ENCODE results near the gene LACTB. TPM values are rescaled to one million over a fixed set of nuclear protein-coding genes. Genes with fewer than 3 reads are reported as not detected.

LACTB gene
- total RNA-seq, 2 donors from 2014 or later, result 21.6 to 23.2 TPM

DNA sequence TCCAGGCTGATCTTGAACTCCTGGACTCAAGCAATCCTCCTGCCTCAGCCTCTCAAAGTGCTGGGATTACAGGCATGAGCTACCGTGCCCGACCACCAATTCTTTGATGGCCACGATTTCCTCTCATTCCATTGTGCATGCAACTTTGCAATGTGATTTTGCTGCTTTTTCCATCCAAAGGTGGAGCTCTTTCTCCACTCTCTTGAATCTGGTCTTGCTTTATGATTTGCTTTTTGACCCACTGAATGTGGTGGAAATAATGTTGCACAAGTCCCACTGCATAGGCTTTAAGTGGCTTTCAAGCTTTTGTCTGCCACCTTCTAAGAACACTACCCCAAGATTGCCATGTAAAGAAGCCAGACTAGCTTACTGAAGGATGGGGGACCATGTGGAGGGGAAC, 25.0 kb downstream of the LACTB start:
- Mint-ChIP-seq H3K27ac (no peak overlapping the region), H3K36me3 (peaks cover 9 to 14% of the 10 kb centered on the region in 2 donors), H3K9me3 (no peaks in the 10 kb centered on the region)
- DNase-seq (ENCODE audit: low spot score in 2 of 2) (no peak), ATAC-seq (no peak)

DNA sequence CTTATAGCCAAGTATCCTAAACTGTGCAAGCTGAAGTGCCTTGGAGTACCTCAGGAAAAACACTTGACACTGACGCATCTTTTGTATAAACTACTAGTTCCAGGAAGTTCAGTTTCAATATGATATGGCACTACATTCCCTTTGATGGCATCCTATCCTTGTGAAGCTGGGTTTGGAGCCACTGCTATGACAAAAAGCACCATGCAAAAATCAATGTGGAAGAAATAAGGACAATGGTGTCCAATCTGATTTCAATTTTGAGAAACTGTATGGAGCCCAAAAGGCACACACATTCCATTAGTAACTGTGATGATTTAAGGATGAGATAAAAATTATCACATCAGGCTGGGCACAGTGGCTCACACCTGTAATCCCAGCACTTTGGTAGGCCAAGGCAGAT, 30.0 kb downstream of the LACTB start:
- no peak for ATAC-seq

DNA sequence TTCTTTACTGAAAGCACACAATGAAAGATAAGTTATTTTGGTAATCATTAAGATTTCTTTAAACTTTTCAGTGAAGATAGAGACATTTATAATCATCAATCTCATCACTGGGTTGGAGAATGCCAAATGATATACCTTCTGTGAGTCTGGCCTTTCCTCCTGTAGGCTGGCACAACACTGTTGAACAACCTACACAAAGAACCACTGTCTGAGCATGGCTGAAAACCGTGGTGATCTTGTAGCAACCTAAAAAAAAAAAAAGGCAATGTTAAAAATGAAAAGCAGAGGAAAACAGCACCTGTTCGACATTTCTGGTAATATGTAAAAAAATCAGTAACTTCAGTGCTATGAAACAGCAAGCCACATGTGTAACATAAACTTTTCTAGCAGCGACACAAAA, 33.8 kb downstream of the LACTB start:
- DNase-seq (ENCODE audit: low spot score in 2 of 2) (no peak), ATAC-seq (no peak)
- H3K9me3 Mint-ChIP-seq, result peaks cover 0 to 5% of the 10 kb centered on the region in 2 donors
- H3K36me3 Mint-ChIP-seq, result peaks cover 18 to 33% of the 10 kb centered on the region in 2 donors
- H3K27ac Mint-ChIP-seq, result peak overlapping the region in 1 of 2 donors; percentile 99

More for the DNA sequence above, 30.0 kb downstream of the LACTB start:
- H3K9me3 Mint-ChIP-seq, result no peaks in the 10 kb centered on the region
- H3K36me3 Mint-ChIP-seq, result peaks cover 11 to 19% of the 10 kb centered on the region in 2 donors
- DNase-seq (ENCODE audit: low spot score in 2 of 2), result no peak
- H3K27ac Mint-ChIP-seq, result no peak overlapping the region

DNA sequence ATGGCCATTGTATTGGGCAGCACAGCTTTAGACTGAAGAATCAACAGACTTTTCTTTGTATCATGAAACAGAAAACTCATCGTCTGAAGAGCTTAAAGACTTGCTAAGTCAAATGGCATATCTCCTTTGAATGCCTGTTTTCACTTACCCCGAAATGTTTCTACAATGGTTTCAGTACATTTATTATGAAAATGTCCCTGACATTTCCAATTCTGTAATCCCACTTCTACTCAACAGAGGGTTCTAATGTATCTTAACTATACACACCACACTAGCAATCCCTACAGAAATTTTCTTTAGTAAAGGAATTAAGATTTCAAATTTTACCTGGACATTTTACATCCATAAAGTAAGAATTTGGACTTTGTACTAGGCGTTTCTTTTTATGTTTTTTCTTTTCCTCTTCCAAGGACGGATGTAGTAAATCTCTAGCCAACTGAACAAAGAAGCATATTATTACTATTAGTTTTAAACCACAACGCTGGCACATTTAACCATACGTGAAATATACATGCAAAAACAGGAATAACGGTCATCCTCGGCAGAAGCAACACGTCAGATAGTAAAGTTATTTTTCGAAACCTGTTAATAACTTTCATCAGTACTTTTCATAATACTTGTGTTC, 34.5 kb downstream of the LACTB start:
- peak overlapping the region; percentile 97 to 99 for H3K27ac Mint-ChIP-seq
- ATAC-seq, result no peak

DNA sequence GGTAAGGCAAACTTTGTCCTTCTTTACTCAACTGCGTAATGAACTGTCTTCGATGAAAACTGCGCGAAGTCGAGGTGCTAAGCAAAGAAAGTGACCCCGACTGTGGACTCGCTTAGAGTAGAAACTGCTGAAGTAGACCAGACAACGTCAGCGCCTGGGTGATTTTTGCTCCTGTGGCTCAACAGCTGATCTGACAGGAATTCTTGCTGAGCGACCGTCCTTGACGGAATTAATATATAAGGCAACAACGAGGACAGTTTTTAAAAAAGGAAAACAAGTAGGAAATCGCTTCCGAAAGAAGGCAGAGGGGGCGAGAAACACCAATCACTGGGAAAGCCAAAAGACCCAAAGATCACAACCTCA, 35.1 kb downstream of the LACTB start:
- DNase-seq (ENCODE audit: low spot score in 2 of 2) (peak in 1 of 2 donors; percentile 58), ATAC-seq (peak in 1 of 2 donors; percentile 26)
- H3K9me3 Mint-ChIP-seq, result peaks cover 0 to 5% of the 10 kb centered on the region in 2 donors
- peaks cover 18 to 28% of the 10 kb centered on the region in 2 donors for H3K36me3 Mint-ChIP-seq
- H3K27ac Mint-ChIP-seq, result peak overlapping the region; percentile 97 to 99

More for the DNA sequence above, 34.5 kb downstream of the LACTB start:
- no peak for DNase-seq (ENCODE audit: low spot score in 2 of 2)
- H3K36me3 Mint-ChIP-seq, result peaks cover 18 to 33% of the 10 kb centered on the region in 2 donors
- peaks cover 0 to 5% of the 10 kb centered on the region in 2 donors for H3K9me3 Mint-ChIP-seq

DNA sequence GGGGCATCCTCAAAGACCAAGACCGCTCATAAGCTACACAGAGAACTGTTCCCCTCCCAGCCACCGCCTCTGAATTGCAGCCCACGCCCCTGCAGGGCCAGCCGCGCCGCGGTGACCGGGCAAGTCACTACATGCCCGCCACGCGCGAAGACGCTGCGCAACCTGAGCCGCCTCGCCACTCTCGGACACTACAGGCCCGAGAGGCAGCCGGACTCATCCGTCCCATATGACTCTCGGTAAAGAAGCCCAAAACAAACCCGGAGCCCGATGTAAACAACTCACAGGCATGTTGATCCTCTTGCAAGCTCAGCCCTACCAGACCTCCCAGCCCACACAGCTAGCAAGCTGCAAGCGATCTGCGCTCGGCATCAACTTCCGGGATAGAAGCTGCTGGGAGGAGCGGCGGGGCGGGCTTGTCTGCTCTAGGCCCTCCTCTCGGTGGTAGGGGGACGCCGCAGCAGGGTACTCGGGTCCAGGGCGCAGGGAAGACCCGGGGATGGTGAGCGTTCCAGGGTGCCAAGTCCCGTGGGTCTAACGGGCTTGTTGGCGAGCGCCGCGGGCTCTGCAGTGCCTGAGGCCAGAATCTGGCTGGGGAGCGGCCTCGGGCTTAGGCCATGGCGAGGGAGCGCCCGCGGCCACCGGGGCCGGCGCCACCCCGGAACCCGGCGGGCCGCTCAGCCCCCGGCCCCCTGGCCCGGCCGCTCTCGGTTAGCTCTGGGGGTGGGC, 35.6 kb downstream of the LACTB start, which contains the start of gene RPS27L:
RPS27L (minus strand) TSS at position 360 of the 726 bp plus-strand sequence; CDS start at position 288, 72 bp downstream.
- DNase-seq (ENCODE audit: low spot score in 2 of 2), result peak; percentile 85 to 88
- H3K9me3 Mint-ChIP-seq, result peaks cover 0 to 5% of the 10 kb centered on the region in 2 donors
- ATAC-seq, result peak; percentile 91 to 98
- peaks cover 18 to 26% of the 10 kb centered on the region in 2 donors for H3K36me3 Mint-ChIP-seq
- H3K27ac Mint-ChIP-seq, result peak within 1 kb of the TSS; percentile 97 to 99

DNA sequence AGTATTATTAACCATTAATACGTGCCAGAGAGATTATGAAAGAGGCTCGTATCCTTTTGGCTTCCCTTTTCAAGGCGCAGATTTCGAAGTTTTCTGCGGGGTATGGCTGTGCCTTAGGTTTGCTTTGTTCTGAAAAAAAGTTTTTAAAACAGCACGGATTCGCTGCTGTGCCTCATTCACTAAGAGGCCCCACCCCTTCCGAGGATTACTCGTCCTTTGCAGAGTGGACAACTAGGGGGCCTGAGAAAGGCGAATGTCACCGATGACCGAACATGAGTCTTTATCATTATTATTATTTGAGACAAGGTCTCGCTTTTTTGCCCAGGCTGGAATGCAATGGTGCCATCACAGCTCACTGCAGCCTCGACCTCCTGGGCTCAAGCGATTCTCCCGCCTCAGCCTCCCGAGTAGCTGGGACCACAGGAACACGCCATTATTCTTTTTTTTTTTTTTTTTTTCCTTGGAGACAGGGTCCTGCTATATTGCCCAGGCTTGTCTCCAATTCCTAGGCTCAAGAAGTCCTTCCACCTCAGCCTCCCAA, 36.3 kb downstream of the LACTB start:
- Mint-ChIP-seq H3K9me3 (peaks cover 0 to 5% of the 10 kb centered on the region in 2 donors), H3K36me3 (peaks cover 15 to 26% of the 10 kb centered on the region in 2 donors), H3K27ac (peak overlapping the region; percentile 92 to 99)
- DNase-seq (ENCODE audit: low spot score in 2 of 2), result peak; percentile 14 to 58
- ATAC-seq, result peak; percentile 17 to 56

DNA sequence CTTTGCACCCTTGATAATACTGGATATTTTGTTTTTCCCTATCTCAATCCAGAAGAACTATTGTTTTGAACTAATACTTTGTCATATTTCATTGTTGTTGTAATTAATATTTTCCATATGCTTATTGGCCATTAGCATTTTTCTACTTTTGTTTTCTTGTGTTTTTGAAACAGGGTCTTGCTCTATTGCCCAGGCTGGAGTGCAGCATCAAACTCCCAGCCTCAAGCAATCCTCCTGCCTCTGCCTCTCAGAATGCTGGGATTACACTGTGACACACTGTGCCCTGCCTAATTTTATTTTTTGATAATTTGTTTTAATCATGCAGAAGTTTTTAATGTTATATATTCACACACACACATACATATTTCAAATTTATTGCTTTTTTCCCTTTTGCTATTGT, 39.0 kb downstream of the LACTB start:
- Mint-ChIP-seq H3K27ac (no peak overlapping the region), H3K36me3 (peaks cover 14 to 23% of the 10 kb centered on the region in 2 donors), H3K9me3 (peaks cover 0 to 5% of the 10 kb centered on the region in 2 donors)
- DNase-seq (ENCODE audit: low spot score in 2 of 2), result no peak
- no peak for ATAC-seq

DNA sequence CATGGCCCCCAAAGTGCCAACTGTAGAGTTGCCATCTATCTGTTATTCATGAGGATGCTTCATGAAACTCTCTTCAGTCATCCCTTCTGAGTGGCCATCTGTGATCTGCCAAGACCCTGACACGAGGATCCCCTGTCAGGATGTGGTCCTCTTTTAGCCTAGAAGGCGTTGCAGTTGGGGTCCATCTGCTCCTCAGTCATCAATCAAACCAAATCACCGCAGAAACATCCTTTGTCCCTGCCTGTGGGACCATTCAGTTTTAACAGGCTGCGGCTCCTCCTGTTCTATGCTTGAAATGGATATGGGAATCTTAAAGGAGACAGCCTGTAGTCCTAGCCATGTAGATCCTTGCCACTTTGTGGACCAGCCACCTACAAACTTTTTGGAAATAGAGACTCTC, 41.6 kb downstream of the LACTB start:
- peaks cover 0 to 6% of the 10 kb centered on the region in 2 donors for H3K36me3 Mint-ChIP-seq
- ATAC-seq (no peak), DNase-seq (ENCODE audit: low spot score in 2 of 2) (no peak)
- H3K9me3 Mint-ChIP-seq, result peaks cover 0 to 5% of the 10 kb centered on the region in 2 donors
- no peak overlapping the region for H3K27ac Mint-ChIP-seq

DNA sequence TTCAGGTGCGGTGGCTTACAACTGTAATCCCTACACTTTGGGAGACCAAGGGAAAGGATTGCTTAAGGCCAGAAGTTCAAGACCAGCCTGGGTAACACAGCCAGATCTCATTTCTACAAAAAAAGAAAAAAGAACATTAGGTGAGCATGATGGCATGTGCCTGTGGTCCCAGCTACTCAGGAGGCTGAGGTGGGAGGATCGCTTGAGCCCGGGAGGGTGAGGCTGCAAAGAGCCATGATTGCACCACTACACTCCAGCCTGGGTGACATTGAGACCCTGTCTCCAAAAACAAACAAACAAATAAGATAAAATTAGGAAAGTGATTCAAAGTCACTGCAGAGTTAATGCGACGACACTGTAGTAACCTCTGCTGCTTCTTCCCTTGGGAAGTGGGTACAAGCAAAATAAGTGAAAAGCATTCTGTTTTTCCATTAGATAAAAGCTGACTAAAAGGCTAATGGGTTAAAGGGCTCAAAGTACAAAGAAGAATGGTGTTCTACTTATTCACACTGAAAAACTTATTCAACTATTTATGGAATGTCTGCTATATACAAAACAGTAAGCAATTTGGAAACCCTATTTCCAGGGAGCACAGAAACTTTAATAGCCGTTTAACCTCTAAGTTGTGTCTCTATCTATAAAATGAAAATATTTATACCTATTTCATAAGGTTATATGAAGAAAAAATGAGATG, 43.7 kb downstream of the LACTB start:
- no peak for DNase-seq (ENCODE audit: low spot score in 2 of 2)
- Mint-ChIP-seq H3K9me3 (no peaks in the 10 kb centered on the region), H3K27ac (no peak overlapping the region), H3K36me3 (no peaks in the 10 kb centered on the region)
- ATAC-seq, result no peak

DNA sequence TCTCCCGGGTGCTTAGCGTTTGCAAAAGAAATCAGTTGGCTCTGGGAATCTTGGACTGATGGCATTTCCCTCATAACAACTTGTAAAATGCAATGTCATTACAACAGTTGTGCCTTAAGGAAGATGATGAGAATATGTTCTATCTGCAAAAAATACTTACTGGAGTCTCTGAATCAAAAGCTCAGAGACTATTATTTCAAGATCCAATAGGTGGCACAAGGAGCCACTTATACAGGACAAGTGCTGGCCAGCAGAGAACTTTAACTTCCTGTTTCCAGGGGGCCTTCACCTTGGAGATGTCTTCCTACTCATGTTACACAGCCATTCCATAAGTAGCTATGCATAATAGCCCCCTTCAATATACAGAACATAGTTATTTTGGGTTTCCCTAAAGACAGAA, 44.6 kb downstream of the LACTB start:
- Mint-ChIP-seq H3K27ac (no peak overlapping the region), H3K36me3 (no peaks in the 10 kb centered on the region), H3K9me3 (no peaks in the 10 kb centered on the region)
- DNase-seq (ENCODE audit: low spot score in 2 of 2) (no peak), ATAC-seq (peak in 1 of 2 donors; percentile 57)

DNA sequence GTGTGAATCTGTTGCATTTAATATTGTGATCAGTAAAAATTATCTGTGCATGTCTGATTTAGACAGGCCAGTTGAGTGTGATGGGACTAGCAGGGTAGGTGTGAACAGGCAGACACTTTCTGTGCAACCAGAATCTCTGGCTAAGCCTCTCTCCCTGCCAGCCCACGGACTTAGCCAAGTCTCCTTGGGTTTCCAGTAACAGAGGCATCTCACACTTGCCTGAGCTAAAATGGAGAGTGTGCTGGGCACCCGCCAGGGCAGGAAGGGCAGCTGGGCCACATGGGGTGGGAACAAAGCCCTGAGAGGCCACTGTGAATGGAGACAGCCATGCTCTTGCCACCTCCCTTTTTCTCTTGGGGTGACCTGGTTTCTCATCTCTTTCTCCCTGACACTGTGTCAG, 48.1 kb downstream of the LACTB start:
- no peaks in the 10 kb centered on the region for H3K36me3 Mint-ChIP-seq
- ATAC-seq (no peak), DNase-seq (ENCODE audit: low spot score in 2 of 2) (no peak)
- no peaks in the 10 kb centered on the region for H3K9me3 Mint-ChIP-seq
- no peak overlapping the region for H3K27ac Mint-ChIP-seq

DNA sequence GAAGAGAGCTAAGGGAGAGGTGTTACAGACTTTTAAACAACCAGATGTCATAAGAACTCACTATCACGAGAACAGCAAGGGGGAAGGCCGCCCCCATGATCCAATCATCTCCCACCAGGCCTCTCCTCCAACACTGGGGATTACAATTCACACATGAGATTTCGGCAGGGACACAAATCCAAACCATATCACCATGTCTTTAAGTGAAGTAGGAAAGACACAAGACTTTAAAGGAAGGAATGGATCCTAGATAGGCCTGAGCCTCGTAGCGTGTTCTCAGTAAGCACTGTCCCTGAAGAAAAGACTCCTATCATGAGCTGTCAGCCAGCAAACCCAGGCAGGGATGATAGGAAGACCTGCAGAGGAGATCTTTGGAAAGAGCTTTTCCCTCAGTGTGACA, 50.7 kb downstream of the LACTB start:
- no peak overlapping the region for H3K27ac Mint-ChIP-seq
- H3K9me3 Mint-ChIP-seq, result no peaks in the 10 kb centered on the region
- no peak for ATAC-seq
- DNase-seq (ENCODE audit: low spot score in 2 of 2), result no peak
- no peaks in the 10 kb centered on the region for H3K36me3 Mint-ChIP-seq

DNA sequence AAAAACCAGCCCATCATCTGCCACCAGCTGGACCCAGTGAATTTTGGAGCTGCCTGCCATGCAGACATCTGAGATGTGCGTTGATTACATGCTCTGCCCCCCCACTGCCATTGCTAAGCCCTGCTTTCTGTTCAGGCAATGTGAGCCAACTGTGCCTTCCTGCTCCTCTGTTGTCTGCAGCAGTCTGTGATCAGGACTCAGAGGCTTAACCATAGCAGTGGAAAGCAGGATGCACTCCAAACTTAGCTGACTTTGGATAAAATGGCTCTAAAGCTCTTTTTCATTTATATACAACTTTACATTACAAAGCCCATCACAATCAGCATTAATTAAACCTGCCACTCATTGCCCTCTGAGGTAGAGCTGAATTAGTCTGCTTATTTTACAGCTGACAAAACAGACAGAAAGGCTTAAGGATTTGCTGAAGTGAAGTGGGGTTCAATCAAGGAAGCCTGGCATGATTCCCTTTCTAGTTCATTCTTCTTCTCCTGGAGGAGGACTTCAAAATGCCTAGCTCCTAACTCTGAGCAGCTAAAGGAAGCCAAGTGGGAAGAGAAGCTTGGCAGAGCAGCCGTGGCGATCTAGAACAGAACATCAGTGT, 51.3 kb downstream of the LACTB start:
- ATAC-seq, result no peak
- DNase-seq (ENCODE audit: low spot score in 2 of 2), result no peak
- Mint-ChIP-seq H3K9me3 (no peaks in the 10 kb centered on the region), H3K36me3 (no peaks in the 10 kb centered on the region), H3K27ac (no peak overlapping the region)

DNA sequence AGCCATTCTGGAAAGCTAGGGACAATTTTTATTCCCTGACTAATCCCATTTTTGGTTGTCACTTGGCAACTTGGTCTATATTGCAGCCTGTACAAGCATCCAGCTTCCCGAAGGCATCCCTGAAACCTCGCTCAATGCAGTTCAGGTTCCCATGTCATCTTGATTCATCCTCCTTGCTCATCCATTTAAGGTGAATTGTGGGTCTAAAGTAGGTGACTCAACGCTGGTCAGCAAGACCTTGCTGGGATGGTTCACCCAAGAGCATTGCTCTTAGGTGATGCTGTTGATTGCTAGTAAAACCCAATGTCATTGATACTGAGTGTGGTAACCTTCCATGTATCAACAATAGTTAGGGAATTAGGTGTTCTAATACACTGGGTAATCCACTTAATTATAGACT, 54.6 kb downstream of the LACTB start:
- DNase-seq (ENCODE audit: low spot score in 2 of 2) (no peak), ATAC-seq (peak in 1 of 2 donors; percentile 58)
- no peaks in the 10 kb centered on the region for H3K9me3 Mint-ChIP-seq
- H3K27ac Mint-ChIP-seq, result no peak overlapping the region
- no peaks in the 10 kb centered on the region for H3K36me3 Mint-ChIP-seq

DNA sequence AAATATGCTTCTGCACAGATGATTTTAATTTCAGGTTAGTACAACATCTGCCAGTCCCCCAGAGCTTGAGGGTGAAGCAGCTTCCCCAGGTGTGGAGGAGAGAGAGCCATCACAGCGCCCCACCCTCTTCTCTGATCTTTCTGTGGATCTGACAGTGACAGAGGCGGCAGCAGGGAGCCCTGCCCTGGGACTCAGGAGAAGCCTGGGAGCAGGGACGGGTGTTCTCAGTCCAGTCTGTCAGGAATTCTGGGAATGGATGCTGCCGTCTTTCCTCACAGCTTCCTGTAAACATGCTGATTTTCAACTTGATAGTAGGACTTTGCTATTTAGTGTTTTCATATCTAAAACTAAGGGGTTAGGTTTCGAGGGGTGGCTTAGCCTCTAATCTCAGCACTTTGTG, 56.4 kb downstream of the LACTB start:
- no peak for ATAC-seq

More for the DNA sequence above, 56.4 kb downstream of the LACTB start:
- no peak for DNase-seq (ENCODE audit: low spot score in 2 of 2)
- no peaks in the 10 kb centered on the region for H3K36me3 Mint-ChIP-seq
- H3K27ac Mint-ChIP-seq, result no peak overlapping the region
- H3K9me3 Mint-ChIP-seq, result no peaks in the 10 kb centered on the region

Data from activated naive CD4-positive, alpha-beta T cell treated with anti-CD3 and anti-CD28 coated beads, Interleukin-2, amount 50 U/mL, for 72 hours (primary cell).